Daoy (cell line): ENCODE results near the gene TDRD12. TPM values are rescaled to one million over a fixed set of nuclear protein-coding genes. Genes with fewer than 3 reads are reported as not detected.
"Not testable (repeated sequence)": the region's sequence is repeated elsewhere in the genome, so short reads cannot be mapped to it uniquely, and the experiment has no call there.

Experiments used
- DNase-seq: peaks from one replicate; pipeline ENCODE4 v3.0.0-alpha.2; 2015; ENCODE audit warnings: low read depth
- total RNA-seq: library from RNA; depleted of rRNA; stranded (reverse); fragments of >200 nt; shearing (Covaris generic); gene quantifications from 2 replicates; pipeline ENCODE4 v1.2.3, GENCODE V29; 2014

Gene TDRD12
- total RNA-seq, 1 experiment from 2014 or later: 0.29 TPM

DNA sequence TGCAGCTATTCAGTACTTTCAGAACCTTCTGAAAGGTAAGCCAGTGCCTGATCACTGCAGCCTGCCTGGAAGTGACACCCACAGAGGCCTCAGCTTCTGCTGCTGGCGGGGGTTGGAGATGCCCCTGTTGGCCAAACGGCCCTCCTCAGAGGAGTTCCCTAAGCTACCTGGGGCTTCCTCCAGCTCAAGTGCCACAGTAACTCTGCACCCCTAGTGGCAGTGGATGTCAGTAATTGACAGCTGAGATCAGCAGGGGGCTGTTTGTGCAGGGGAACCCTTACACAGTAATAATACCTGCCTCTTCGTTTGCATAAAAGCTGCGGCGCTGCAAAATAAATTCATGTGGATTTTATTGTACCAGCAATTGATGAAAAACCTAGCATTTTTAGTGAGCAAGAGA lies 28.9 kb downstream of the TDRD12 start:
- DNase-seq: no peak

DNA sequence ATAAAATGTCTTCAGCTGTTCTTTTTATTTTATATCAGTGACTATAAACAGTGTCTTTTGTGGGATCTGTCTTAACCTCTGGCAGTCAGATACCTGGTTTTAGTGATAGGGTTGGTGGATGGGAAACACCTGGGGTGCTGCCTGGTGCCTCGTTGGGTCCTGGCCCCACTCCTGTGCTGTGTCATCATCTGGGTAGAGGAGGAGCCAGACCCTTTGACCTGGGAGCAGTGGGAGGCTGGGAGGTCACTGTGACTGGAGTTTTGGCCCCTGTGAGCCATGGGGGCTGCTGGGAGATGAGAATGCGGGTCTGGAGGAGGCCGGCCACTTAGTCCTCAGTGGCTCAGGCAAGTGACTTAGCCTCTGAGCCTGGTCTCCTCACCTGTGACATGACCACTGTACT lies 29.4 kb downstream of the TDRD12 start:
- DNase-seq: no peak

DNA sequence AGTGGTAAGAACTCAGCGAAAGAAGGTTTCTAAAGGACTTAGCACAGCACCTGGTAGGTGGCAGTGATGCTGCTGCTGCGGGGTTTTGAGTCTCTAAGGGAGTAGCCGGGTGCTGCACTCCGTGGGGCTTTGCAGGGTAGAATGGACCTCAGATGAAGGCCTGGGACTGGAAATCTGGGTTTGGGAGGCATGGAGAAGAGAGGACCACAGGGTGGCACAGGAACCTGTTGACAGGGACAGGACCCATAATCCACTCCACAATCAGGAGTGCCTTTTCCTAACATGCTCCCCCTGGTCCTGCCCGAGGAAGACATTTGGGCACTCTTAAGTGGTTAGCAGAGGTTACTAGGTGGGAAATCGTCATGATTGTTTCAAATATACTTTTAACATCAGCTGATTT lies 29.8 kb downstream of the TDRD12 start:
- DNase-seq: no peak

DNA sequence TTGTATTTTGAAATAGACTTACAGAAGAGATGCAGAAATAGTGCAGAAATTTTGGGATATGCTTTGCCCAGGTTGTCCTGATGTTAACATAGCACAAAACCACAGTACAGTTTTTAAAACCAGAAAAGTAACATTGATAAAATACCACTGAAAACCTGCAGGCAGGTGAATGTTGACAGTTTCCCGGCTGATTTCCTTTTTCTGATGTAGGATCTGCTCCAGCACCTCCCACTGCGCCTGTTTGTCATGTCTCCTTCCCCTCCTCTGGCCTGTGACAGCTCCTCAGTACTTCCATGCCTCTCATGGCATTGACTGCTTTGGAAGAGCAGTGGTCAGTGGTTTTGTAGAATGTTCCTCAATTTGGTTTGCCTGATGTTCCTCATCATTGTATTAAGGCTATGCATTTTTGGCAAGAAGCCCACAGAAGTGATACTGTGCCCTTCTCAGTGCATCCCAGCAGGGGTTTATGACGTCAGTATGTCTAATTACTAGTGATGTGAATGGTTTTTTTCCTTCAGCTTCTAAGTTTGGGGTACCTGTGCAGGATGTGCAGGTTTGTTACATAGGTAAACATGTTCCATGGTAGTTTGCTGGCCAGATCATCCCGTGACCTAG lies 31.0 kb downstream of the TDRD12 start:
- DNase-seq: no peak

DNA sequence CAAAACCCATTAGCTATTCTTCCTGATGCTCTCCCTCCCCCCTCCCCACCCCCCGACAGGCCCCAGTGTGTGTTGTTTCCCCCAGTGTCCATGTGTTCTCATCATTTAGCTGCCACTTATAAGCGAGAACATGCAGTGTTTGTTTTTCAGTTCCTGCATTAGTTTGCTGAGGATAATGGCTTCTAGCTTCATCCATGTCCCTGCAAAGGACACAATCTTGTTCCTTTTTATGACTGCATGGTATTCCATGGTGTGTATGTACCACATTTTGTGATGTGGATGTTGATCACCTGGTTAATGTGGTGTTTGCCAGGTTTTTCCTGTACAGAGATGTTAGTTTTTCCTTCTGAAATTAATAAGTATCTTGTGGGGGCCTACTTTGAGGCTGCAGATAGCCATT lies 31.5 kb downstream of the TDRD12 start:
- DNase-seq: no peak

DNA sequence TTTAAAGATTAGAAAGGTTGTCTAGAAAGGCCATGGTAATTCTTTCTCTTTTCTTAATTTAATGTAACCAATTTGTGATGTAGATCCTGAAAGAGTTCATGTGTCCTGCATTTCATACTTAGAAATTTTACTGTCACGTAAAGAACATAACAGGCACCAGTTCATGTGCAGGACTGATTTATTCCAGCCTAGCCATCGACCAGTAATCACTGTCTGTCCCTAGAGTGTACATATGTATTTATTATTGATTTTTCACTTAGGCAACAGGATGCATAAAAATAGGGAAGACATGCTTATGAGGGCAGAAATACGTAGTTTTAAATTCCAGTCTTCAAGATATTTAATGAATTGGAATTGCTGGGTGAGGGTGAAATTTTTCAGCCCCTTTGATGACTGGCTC lies 37.6 kb downstream of the TDRD12 start:
- DNase-seq: no peak

DNA sequence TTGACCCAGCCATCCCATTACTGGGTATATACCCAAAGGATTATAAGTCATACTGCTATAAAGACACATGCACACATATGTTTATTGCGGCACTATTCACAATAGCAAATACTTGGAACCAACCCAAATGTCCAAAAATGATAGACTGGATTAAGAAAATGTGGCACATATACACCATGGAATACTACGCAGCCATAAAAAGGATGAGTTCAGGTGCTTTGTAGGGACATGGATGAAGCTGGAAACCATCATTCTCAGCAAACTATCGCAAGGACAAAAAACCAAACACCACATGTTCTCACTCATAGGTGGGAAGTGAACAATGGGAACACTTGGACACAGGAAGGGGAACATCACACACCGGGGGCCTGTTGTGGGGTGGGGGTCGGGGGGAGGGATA lies 45.8 kb downstream of the TDRD12 start:
- not testable (repeated sequence) for DNase-seq

GRCh38 chr19:32767951-32768679 lies 48.5 kb downstream of the TDRD12 start:
- no peak for DNase-seq

DNA sequence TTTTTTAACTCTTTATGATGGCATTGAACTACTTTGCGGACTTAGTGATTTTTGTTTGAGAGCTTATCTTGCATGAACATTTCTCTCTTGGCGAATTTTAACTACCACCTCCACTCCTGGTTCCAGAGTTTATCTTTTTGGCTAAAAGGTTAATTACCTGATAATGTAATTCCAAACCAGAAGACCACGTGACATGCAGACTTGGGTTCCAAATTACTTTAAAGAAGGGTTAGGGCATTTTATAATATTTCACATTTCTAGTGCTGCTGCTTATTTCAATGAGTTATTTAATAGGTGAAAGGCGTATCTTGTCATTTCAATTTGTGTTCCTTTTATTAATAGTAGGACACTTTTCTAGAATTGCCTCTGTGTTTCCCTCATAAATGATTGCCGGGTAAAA lies 52.0 kb downstream of the TDRD12 start:
- DNase-seq: no peak

DNA sequence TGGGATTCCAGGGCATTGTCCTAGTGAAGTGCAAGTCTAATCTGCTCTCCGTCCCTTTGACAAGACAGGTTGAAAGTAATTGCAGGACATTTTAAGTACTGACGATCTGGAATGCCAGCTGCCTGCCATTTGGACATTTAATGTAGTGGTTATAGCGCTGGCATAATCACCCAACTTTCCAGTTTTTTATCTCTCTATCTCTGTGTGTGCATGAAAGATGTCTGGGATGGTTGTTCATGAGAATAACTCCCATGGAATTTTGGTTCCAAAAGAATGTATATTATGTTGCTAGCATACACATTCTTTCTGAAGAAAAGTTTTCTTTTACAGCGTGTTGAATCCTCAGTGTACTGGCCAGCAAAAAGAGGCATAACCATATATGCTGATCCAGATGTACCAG lies 53.6 kb downstream of the TDRD12 start:
- DNase-seq: no peak

DNA sequence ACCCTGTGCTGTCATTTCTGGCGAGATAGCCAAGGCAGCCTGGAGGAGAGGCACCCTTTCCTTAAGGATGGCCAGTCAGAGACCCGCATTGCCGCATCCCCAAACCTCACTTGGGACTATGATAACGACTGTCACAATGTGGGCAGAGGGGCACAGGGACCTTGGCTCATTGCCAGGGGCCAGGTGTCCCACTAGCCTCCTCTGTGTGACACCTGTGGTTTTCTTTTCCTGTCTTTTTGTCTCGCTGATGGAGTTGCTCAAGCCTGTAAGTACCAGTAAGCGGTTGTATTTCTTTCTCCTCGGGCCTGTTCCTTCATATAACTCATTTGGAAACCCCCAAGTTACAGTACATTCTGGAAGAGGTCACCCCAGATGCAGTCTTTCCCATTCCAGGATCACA lies 59.5 kb downstream of the TDRD12 start:
- DNase-seq: no peak

DNA sequence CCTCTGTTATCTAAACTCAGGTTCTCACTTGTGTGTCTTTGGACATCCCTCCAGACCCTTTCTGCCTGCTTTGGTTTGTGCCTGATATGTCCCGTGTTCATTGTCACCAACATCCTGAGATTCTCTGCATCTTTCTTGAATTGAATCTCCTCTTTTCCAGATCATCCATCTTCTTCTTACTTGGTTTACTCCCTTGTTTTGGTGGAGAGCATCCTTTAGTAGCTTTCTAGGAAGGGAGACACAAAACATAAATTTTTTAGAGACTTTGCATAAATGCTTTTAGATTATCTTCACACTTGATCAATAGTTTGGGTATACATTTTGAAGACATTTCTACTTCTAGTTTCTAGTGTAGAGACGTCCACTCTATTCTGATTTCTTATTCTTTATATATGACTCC lies 61.7 kb downstream of the TDRD12 start:
- no peak for DNase-seq

DNA sequence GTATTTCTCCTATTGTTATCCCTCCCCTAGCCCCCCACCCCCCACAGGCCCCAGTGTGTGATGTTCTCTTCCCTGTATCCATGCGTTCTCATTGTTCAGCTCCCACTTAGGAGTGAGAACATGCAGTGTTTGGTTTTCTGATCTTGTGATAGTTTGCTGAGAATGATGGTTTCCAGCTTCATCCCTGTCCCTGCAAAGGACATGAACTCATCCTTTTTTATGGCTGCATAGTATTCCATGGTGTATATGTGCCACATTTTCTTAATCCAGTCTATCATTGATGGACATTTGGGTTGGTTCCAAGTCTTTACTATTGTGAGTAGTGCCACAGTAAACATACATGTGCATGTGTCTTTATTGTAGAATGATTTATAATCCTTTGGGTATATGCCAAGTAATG lies 62.5 kb downstream of the TDRD12 start:
- DNase-seq: not testable (repeated sequence)

DNA sequence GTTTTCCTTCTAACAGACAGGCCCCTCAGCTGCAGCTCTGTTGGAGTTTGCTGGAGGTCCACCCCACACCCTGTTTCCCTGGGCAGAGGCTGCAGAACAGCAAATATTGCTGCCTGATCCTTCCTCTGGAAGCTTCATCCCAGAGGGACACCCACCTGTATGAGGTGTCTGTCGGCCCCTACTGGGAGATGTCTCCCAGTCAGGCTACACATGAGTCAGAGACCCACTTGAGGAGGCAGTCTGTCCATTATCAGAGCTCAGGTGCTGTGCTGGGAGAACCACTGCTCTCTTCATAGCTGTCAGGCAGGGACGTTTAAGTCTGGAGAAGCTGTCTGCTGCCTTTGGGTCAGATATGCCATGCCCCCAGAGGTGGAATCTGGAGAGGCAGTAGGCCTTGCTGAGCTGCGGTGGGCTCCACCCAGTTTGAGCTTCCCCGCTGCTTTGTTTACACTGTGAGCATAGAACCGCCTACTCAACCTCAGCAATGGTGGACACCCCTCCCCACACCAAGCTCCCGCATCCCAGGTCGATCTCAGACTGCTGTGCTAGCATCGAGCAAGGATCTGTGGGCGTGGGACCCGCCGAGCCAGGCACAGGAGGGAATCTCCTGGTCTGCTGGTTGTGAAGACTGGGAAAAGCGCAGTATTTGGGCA lies 67.7 kb downstream of the TDRD12 start:
- not testable (repeated sequence) for DNase-seq

DNA sequence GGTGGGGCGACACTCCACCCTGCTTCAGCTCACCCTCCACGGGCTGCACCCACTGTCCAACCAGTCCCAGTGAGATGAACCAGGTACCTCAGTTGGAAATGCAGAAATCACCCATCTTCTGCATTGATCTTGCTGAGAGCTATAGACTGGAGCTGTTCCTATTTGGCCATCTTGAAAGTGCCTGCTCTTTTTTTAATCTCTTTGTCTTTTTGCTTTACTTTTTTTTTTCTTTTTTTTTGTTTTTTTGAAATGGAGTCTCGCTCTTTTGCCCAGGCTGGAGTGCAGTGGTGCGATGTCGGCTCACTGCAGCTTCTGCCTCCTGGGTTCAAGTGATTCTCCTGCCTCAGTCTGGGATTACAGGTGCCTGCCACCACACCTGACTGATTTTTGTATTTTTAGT lies 68.3 kb downstream of the TDRD12 start:
- DNase-seq: not testable (repeated sequence)

DNA sequence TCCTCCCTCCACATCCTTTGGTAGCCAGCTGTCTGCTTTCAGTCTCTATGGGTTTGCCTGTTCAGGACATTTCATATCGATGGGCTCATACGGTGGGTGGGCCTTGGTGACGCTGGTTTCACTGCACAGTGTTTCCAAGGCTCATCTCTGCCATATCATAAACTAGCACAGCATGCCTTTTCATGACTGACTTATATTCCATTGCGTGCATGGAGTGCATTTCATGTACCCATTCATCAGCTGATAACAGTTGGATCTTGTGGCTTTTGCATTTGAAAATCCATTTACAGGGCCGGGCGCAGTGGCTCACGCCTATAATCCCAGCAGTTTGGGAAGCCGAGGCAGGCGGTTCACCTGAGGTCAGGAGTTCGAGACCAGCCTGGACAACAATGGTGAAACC lies 69.9 kb downstream of the TDRD12 start:
- no peak for DNase-seq

GRCh38 chr19:32798201-32798600 lies 78.6 kb downstream of the TDRD12 start:
- DNase-seq: no peak

- DNase-seq: no peak
These were observed 80.6 kb downstream of the TDRD12 start for GRCh38 chr19:32800191-32800590.

DNA sequence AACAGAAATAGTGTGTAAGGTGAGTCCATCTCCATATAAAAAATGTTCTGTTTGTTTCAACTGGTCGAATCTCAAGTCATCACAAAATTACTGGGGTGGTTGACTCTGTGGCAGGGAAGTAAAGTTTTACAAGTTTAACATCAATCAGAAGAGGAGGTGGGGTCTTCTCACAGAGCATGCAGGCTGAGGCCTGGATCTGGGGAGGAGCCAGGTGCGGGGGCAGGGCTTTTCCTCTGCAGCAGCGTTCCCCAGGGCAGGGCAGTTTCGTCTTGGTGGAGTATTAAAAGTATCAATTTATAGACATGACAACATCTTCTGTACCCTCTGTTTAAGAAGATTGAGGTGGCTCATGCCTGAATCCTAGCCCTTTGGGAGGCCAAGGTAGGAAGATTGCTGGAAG lies 81.2 kb downstream of the TDRD12 start:
- DNase-seq: no peak

DNA sequence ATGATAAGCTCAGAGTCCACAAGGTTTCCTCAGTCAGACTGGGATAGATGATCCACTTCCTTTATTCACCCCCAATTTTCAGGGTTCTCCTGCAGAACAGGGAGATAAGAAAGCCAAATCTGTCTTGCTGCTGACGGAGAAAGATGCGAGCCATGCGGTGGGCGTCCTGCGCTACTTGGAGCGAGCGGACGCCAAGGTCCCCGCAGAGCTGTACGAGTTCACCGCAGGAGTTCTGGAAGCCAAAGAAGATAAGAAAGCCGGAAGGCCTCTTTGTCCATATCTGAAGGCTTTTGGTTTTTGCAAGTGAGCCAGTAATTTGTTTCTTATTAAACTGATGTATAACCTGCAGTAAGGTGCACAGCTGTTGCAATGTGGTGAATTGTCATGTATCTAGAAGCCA lies 83.3 kb downstream of the TDRD12 start:
- DNase-seq: no peak

- no peak for DNase-seq
These were observed 88.7 kb downstream of the TDRD12 start for GRCh38 chr19:32808236-32808635.

DNA sequence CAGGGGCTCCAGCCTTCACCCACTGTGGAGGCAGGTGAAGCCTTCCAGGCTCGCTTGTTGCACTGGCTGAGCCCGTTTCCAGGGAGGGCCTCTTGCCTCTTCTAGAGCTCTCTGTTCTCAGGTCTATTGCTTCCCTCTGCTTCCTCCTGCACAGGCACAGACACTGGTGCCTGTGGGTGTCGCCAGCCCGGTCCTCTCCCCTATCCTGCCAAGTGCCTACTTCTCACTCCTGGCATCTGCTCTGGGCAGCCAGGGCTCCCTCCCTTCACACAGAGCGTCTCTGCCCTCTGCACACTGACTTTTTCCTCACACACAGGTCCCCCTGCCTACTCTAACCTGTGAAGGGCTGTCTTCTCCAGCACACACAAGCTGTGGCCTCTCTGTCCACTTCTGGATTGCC lies 89.7 kb downstream of the TDRD12 start:
- no peak for DNase-seq

DNA sequence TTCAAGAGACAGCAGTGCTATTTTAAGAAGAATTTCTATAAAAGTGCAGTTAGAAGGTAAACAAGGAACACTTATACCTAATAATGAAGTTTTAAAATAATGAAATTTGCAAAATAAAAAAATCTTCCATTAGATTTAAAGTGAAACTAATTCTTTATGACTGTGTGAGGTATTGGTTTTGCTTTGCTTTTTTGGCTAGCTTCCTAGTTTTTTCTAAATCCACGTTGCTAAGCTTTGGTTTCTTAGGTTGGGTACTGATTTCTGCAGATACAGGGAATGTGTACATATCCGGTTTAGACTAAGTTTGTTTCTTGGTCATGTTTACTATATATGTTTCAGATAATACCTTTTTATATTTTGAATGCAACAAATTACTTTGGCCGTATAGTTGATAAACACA lies 90.2 kb downstream of the TDRD12 start:
- no peak for DNase-seq
